Gastrocnemius medialis (tissue), 4 donors: Measurements from ENCODE around the gene CACNA1D. TPM values are rescaled to one million over a fixed set of nuclear protein-coding genes. Genes with fewer than 3 reads are reported as not detected.

ENCODE experiments used
- ATAC-seq, 2 donors: fragments of 150-250 bp; one replicate each; pipeline ENCODE4 v1.9.1; 2016
- DNase-seq, 2 donors: peaks; one replicate each; pipeline ENCODE4 v3.0.0-alpha.2; 2019
- H3K27ac ChIP-seq, 4 donors: fragments of 200-600 bp; sonication (generic); 1 replicate in 1 of 4; 2 replicates in 3 of 4; pipeline ENCODE4 v1.5.1; 2016 to 2018; ENCODE audit warnings: mild to moderate bottlenecking in 2 of 4, moderate library complexity in 1 of 4
- H3K27me3 ChIP-seq, 3 donors: fragments of 200-600 bp; sonication (generic) in 2 of 3; 1 replicate in 1 of 3; 2 replicates in 2 of 3; pipeline versions ENCODE4 v1.5.1 to v1.6.0; 2016 to 2019; ENCODE audit warnings: mild to moderate bottlenecking in 1 of 3, moderate library complexity in 1 of 3
- H3K36me3 ChIP-seq, 2 donors: fragments of 200-600 bp; sonication (generic) in 1 of 2; one replicate each; pipeline ENCODE4 v1.5.1; 2017 to 2018
- H3K4me1 ChIP-seq, 2 donors: fragments of 200-600 bp; sonication (generic) in 1 of 2; one replicate each; pipeline ENCODE4 v1.5.1; 2016 to 2017; ENCODE audit warnings: mild to moderate bottlenecking in 2 of 2
- H3K4me3 ChIP-seq, 4 donors: fragments of 200-600 bp; sonication (generic) in 3 of 4; 1 replicate in 1 of 4; 2 replicates in 3 of 4; pipeline ENCODE4 v1.5.1; 2016 to 2019; ENCODE audit warnings: mild to moderate bottlenecking in 2 of 4
- H3K9me3 ChIP-seq, 3 donors: fragments of 200-600 bp; sonication (generic) in 2 of 3; 1 replicate in 1 of 3; 2 replicates in 2 of 3; pipeline ENCODE4 v1.5.1; 2016 to 2019
- POLR2A ChIP-seq, 2 donors: fragments of 450-650 bp; IDR thresholded peaks; one replicate each; pipeline ENCODE4 v1.6.1; 2017; ENCODE audit warnings: antibody characterized with exemption in 2 of 2, mild to moderate bottlenecking in 2 of 2, moderate library complexity in 2 of 2
- in situ Hi-C, 4 donors: fragments of 200-750 bp; cut with MboI; loops; one replicate each; pipeline versions ENCODE4 v1.15.0 to v1.8.0; 2017; ENCODE audit warnings: low sequenced_read_pairs in 4 of 4
- intact Hi-C: fragments of 100-400 bp; cut with DNase I; formaldehyde crosslinking; loops from one replicate; pipeline ENCODE4 v1.15.1; 2023; ENCODE audit warnings: low total_unique reads
- total RNA-seq, 4 donors: library from RNA; depleted of rRNA; stranded (reverse); fragments of >200 nt; gene quantifications; one replicate each; pipeline versions ENCODE4 v1.1.0 to v1.2.3, GENCODE V29; 2016
- TF ChIP-seq, protein P1 (sequence below), 5 experiments: fragments of 450-650 bp in 3 of 5; fragments of 200-600 bp in 2 of 5; sonication (generic) in 2 of 5; IDR thresholded peaks in 4 of 5; conservative IDR thresholded peaks in 1 of 5; 1 replicate in 4 of 5; 2 replicates in 1 of 5; pipeline ENCODE4 v1.5.1; 2016 to 2019; ENCODE audit warnings: antibody characterized with exemption in 5 of 5, mild to moderate bottlenecking in 3 of 5, moderate library complexity in 3 of 5

CACNA1D gene
- total RNA-seq, 4 donors from 2014 or later: 0.18 to 0.34 TPM; not detected in 2

GRCh38 chr3:53642211-53642610 lies 147.8 kb downstream of the CACNA1D start:
- Histone ChIP-seq H3K9me3 (no peaks in the 10 kb centered on the region), H3K4me3 (no peak overlapping the region), H3K27me3 (no peaks in the 10 kb centered on the region), H3K4me1 (peaks cover 0 to 16% of the 10 kb centered on the region in 2 donors), H3K27ac (no peak overlapping the region), H3K36me3 (no peaks in the 10 kb centered on the region)
- in situ Hi-C loops: no loop called here
- intact Hi-C loops: no loop called here
- TF ChIP-seq, protein P1, sequence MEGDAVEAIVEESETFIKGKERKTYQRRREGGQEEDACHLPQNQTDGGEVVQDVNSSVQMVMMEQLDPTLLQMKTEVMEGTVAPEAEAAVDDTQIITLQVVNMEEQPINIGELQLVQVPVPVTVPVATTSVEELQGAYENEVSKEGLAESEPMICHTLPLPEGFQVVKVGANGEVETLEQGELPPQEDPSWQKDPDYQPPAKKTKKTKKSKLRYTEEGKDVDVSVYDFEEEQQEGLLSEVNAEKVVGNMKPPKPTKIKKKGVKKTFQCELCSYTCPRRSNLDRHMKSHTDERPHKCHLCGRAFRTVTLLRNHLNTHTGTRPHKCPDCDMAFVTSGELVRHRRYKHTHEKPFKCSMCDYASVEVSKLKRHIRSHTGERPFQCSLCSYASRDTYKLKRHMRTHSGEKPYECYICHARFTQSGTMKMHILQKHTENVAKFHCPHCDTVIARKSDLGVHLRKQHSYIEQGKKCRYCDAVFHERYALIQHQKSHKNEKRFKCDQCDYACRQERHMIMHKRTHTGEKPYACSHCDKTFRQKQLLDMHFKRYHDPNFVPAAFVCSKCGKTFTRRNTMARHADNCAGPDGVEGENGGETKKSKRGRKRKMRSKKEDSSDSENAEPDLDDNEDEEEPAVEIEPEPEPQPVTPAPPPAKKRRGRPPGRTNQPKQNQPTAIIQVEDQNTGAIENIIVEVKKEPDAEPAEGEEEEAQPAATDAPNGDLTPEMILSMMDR (IDR thresholded peaks at IDR 0.05 in 4 of 5, conservative IDR thresholded peaks at IDR 0.05 in 1 of 5): no peak
- TF ChIP-seq POLR2A (IDR thresholded peaks at IDR 0.05): no peak
- no peak for DNase-seq
- ATAC-seq: no peak

DNA sequence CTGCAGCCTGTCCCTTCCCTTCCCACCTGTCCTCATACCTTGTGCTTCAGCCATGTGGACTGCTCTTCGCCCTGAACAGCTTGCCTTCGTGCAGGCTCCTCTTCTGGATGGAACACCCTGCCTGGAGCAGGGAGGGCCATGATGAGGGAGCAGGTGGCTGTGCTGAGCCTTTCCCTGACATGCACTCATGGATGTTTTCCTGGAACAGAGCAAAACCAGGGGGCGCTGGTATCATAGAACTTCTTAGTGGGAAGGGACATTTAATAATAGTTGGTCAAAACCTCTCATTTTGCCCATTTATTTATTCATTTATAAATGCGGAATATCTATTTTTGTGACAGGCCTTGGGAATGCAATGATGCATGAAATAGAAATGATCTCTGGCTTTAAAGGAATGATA lies 149.3 kb downstream of the CACNA1D start:
- H3K27ac ChIP-seq: no peak overlapping the region
- H3K9me3 ChIP-seq: no peaks in the 10 kb centered on the region
- H3K4me1 ChIP-seq: peaks cover 0 to 16% of the 10 kb centered on the region in 2 donors
- no peaks in the 10 kb centered on the region for H3K36me3 ChIP-seq
- TF ChIP-seq, protein P1 (IDR thresholded peaks at IDR 0.05 in 4 of 5, conservative IDR thresholded peaks at IDR 0.05 in 1 of 5): no peak
- no peak for TF ChIP-seq POLR2A (IDR thresholded peaks at IDR 0.05)
- ATAC-seq: no peak
- no peaks in the 10 kb centered on the region for H3K27me3 ChIP-seq
- no peak for DNase-seq
- no peak overlapping the region for H3K4me3 ChIP-seq
- intact Hi-C loops: no loop called here
- in situ Hi-C loops: no loop called here

DNA sequence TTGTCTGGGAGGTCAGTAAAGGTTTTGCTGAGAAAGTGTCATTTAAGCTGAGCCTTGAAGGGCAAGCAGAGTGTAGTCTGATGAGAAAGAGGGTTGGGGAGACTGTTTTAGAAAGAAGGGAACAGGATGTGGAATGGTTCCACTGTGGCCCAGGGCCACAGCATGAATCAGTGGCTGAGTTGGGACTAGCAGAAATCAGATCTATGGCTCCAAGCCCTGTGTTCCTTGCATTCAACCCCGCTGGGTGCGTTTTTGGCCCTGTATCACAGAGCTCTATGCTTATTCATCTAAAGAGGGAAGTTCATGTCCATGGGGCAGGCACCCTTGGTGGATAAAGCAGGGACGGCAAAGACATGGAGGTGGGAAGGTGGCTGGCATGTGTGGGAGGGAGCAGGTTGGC lies 151.3 kb downstream of the CACNA1D start:
- intact Hi-C loops (no loop called here), in situ Hi-C loops (no loop called here)
- Histone ChIP-seq H3K27ac (peak overlapping the region in 1 of 4 donors; percentile 37), H3K27me3 (no peaks in the 10 kb centered on the region), H3K36me3 (no peaks in the 10 kb centered on the region), H3K9me3 (no peaks in the 10 kb centered on the region), H3K4me1 (peaks cover 0 to 16% of the 10 kb centered on the region in 2 donors), H3K4me3 (no peak overlapping the region)
- ATAC-seq (peak; percentile 89 to 90), DNase-seq (peak in 1 of 2 donors; percentile 54)
- TF ChIP-seq, protein P1 (IDR thresholded peaks at IDR 0.05 in 4 of 5, conservative IDR thresholded peaks at IDR 0.05 in 1 of 5): no peak
- no peak for TF ChIP-seq POLR2A (IDR thresholded peaks at IDR 0.05)

- Histone ChIP-seq H3K27ac (no peak overlapping the region), H3K4me3 (no peak overlapping the region), H3K27me3 (no peaks in the 10 kb centered on the region), H3K4me1 (peaks cover 0 to 16% of the 10 kb centered on the region in 2 donors), H3K36me3 (no peaks in the 10 kb centered on the region), H3K9me3 (no peaks in the 10 kb centered on the region)
- ATAC-seq: no peak
- no peak for DNase-seq
- intact Hi-C loops: no loop called here
- in situ Hi-C loops: no loop called here
- no peak for TF ChIP-seq POLR2A (IDR thresholded peaks at IDR 0.05)
- TF ChIP-seq, protein P1 (IDR thresholded peaks at IDR 0.05 in 4 of 5, conservative IDR thresholded peaks at IDR 0.05 in 1 of 5): no peak
These were observed 152.3 kb downstream of the CACNA1D start for GRCh38 chr3:53646723-53647122.

GRCh38 chr3:53649816-53650215 lies 155.4 kb downstream of the CACNA1D start:
- H3K4me3 ChIP-seq: no peak overlapping the region
- H3K9me3 ChIP-seq: no peaks in the 10 kb centered on the region
- in situ Hi-C loops (no loop called here), intact Hi-C loops (no loop called here)
- H3K4me1 ChIP-seq: peaks cover 0 to 16% of the 10 kb centered on the region in 2 donors
- no peaks in the 10 kb centered on the region for H3K36me3 ChIP-seq
- no peak for ATAC-seq
- DNase-seq: no peak
- no peaks in the 10 kb centered on the region for H3K27me3 ChIP-seq
- no peak overlapping the region for H3K27ac ChIP-seq
- TF ChIP-seq POLR2A (IDR thresholded peaks at IDR 0.05): no peak
